ENCODE measurements around the gene SIPA1L3. TPM values are rescaled to one million over a fixed set of nuclear protein-coding genes. Genes with fewer than 3 reads are reported as not detected.

Gene SIPA1L3
- total and polyA plus RNA-seq, 10 of the 15 experiments (the other 5 are each of a cell fraction or from before 2014, with no cell fraction given), result 0.24 to 66.2 (median 19.1) TPM

- ATAC-seq, result no peak
- H3K9me3 ChIP-seq (replicated peaks; ENCODE audit: control insufficient read depth, insufficient read depth, low read length), result no peaks in the 10 kb centered on the region; the same call in 2 of the 3 replicates
- 89% methylated on average over 13 of the region's 13 CpGs for WGBS (ENCODE audit: insufficient coverage, insufficient replicate concordance, low lambda C conversion rate, missing lambda C conversion rate)
- ChIA-PET POLR2A (interaction anchor here (1.7 kb wide), 1 partner anchor 51 kb away, joined by 4 read pairs; no protein-coding TSS in a partner anchor), CTCF (interaction anchor here (1.4 to 1.8 kb wide), 2 partner anchors 66 to 79 kb away, joined by 4 to 5 read pairs; no protein-coding TSS in a partner anchor), SMC1A (ENCODE audit: uncharacterized antibody, unreplicated experiment) (interaction anchor here (1.6 to 4.2 kb wide), 2 partner anchors 10 to 50 kb away, joined by 5 to 30 read pairs; no protein-coding TSS in a partner anchor), RAD21 (ENCODE audit: unreplicated experiment) (interaction anchor here (0.6 to 1.2 kb wide), 2 partner anchors 71 to 77 kb away, joined by 3 to 6 read pairs; no protein-coding TSS in a partner anchor)
- peaks cover 76% of the 10 kb centered on the region for H3K79me2 ChIP-seq (ENCODE audit: control insufficient read depth, insufficient read depth, low read length)
- no peaks in the 10 kb centered on the region for H3K27me3 ChIP-seq (replicated peaks in 1 of 2; ENCODE audit: control insufficient read depth in 2 of 2, insufficient read depth in 2 of 2, low read length in 1 of 2)
- no peak for DNase-seq (ENCODE audit: low read depth, low spot score)
- in situ Hi-C loops (cut with MboI) (no loop called here), intact Hi-C loops (cut with micrococcal nuclease; ENCODE audit: unreplicated experiment) (no loop called here)
- 0 out of 2 replicates have a peak, but pooled peaks have one; percentile 35 for TF ChIP-seq REST (IDR thresholded peaks at IDR 0.05; ENCODE audit: low read depth, low read length)
- TF ChIP-seq STAT1 (conservative IDR thresholded peaks at IDR 0.05), result no peak
- no peaks in the 10 kb centered on the region for H4K20me1 ChIP-seq (ENCODE audit: control insufficient read depth, insufficient read depth)
- H3K4me3 ChIP-seq, result no peak overlapping the region
- H2AFZ ChIP-seq (ENCODE audit: control insufficient read depth, low read depth, low read length), result no peak overlapping the region
- H3K9ac ChIP-seq (ENCODE audit: control insufficient read depth, insufficient read depth, low read length), result no peak overlapping the region
- peaks cover 0 to 5% of the 10 kb centered on the region in 2 experiments; a peak in 3 of 4 replicates for H3K36me3 ChIP-seq (ENCODE audit: control insufficient read depth in 2 of 2, insufficient read depth in 2 of 2, low read length in 1 of 2)
- FAIRE-seq, result no peak
- H3K4me2 ChIP-seq (ENCODE audit: control insufficient read depth, insufficient read depth), result no peak overlapping the region
- H3K4me1 ChIP-seq (ENCODE audit: control insufficient read depth, insufficient read depth, low read length), result peaks cover 52% of the 10 kb centered on the region
- no peak overlapping the region for H3K27ac ChIP-seq (ENCODE audit: control insufficient read depth, insufficient read depth)
- BruUV-seq (replicated peaks), result no TSS peak
Measured at GRCh38 chr19:37981785-37982475, 74.9 kb downstream of the SIPA1L3 start.

Data from GM12878 (cell line).